Activated naive CD8-positive, alpha-beta T cell (primary cell): ENCODE data around the gene LRP1.

Experiments used
- H3K27ac Mint-ChIP-seq: one replicate; pipeline ENCODE4 v1.8.0; 2021; ENCODE audit warnings: mixed read lengths
- H3K27me3 Mint-ChIP-seq: one replicate; pipeline ENCODE4 v1.8.0; 2021; ENCODE audit warnings: mixed read lengths
- H3K36me3 Mint-ChIP-seq: one replicate; pipeline ENCODE4 v1.8.0; 2021; ENCODE audit warnings: mixed read lengths
- H3K4me1 Mint-ChIP-seq: one replicate; pipeline ENCODE4 v1.8.0; 2021; ENCODE audit warnings: low read depth, mixed read lengths
- H3K4me3 Mint-ChIP-seq: one replicate; pipeline ENCODE4 v1.8.0; 2021; ENCODE audit warnings: mild to moderate bottlenecking, mixed read lengths
- H3K9me3 Mint-ChIP-seq: one replicate; pipeline ENCODE4 v1.8.0; 2021; ENCODE audit warnings: low read depth, mixed read lengths

Gene LRP1

GRCh38 chr12:57091638-57092528, 36.4 kb upstream of the LRP1 start:
- Mint-ChIP-seq H3K27me3 (no peaks in the 10 kb centered on the region), H3K36me3 (peaks cover 3% of the 10 kb centered on the region), H3K4me3 (peak overlapping the region; percentile 95), H3K9me3 (no peaks in the 10 kb centered on the region), H3K27ac (peak overlapping the region; percentile 83), H3K4me1 (peaks cover 53% of the 10 kb centered on the region)

GRCh38 chr12:57092529-57092862, 35.8 kb upstream of the LRP1 start:
- Mint-ChIP-seq H3K4me3 (peak overlapping the region; percentile 74), H3K36me3 (peaks cover 3% of the 10 kb centered on the region), H3K27ac (peak overlapping the region; percentile 83), H3K4me1 (peaks cover 53% of the 10 kb centered on the region), H3K27me3 (no peaks in the 10 kb centered on the region), H3K9me3 (no peaks in the 10 kb centered on the region)

DNA sequence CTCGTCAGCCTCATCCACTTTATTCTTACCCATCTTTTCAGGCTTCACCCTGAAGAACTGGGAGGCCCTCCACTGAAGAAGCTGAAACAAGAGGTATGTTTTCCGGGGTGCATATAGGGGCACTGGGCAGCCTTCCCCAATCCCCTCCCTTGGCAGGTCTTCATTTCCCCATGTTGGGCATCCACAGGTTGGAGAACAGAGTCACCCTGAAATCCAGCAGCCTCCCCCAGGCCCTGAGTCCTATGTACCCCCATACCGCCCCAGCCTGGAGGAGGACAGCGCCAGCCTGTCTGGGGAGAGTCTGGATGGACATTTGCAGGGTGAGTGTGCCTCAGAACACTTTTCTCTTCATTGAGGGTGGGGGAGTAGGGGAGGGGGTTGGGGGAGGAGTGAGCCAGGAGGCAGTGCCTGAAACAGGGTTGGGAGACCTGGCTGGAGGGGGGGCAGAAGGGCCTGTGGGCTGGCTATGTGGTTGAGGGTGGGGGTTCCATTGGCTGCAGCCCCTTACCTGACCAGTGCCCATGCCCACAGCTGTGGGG, 35.3 kb upstream of the LRP1 start:
- Mint-ChIP-seq H3K36me3 (peaks cover 3% of the 10 kb centered on the region), H3K4me3 (peak overlapping the region; percentile 80), H3K27ac (peak overlapping the region; percentile 83), H3K4me1 (peaks cover 51% of the 10 kb centered on the region), H3K9me3 (no peaks in the 10 kb centered on the region), H3K27me3 (no peaks in the 10 kb centered on the region)

DNA sequence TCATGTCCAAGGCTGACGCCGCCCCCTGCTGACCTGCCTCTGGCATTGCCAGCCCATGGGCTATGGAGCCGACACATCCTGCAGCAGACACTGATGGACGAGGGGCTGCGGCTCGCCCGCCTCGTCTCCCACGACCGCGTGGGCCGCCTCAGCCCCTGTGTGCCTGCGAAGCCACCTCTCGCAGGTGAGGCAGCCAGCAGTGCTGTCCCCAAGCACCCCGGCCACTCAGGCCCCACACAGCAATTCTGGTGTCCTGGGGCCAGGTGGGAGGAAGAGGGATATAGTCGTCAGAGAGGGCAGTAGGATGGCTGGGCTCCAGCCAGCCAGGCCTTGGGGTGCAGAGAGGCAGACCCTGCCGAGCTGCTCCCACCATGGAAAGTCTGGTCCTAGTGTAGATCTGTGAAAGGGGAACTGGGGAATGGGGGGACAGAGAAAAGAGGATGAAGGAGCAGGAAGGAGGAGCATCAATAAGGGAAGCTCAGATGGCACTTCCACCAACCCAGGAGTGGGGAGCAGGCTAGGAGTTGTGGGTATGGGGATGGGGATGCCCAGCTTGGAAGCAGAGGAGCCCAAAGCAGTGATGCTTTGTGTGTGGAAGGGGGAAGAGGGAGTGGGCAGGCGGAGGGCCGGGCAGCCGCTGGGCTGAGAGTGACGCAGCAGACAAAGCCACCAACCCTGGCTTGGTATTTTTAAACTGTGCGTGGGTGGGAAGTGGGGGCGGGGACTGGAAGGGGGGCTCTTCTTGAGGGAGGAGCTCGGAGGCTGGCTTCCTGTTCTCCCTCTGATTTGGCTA, 34.7 kb upstream of the LRP1 start:
- H3K4me1 Mint-ChIP-seq: peaks cover 52% of the 10 kb centered on the region
- H3K27ac Mint-ChIP-seq: peak overlapping the region; percentile 87
- no peaks in the 10 kb centered on the region for H3K27me3 Mint-ChIP-seq
- H3K36me3 Mint-ChIP-seq: peaks cover 3% of the 10 kb centered on the region
- H3K4me3 Mint-ChIP-seq: peak overlapping the region; percentile 80
- no peaks in the 10 kb centered on the region for H3K9me3 Mint-ChIP-seq

GRCh38 chr12:57094208-57095160, 33.8 kb upstream of the LRP1 start:
- Mint-ChIP-seq H3K27ac (peak overlapping the region; percentile 68), H3K27me3 (no peaks in the 10 kb centered on the region), H3K36me3 (peaks cover 3% of the 10 kb centered on the region), H3K4me1 (peaks cover 54% of the 10 kb centered on the region), H3K4me3 (peak overlapping the region; percentile 57), H3K9me3 (no peaks in the 10 kb centered on the region)

- peaks cover 57% of the 10 kb centered on the region for H3K4me1 Mint-ChIP-seq
Observed at GRCh38 chr12:57095440-57095839, 32.8 kb upstream of the LRP1 start.

DNA sequence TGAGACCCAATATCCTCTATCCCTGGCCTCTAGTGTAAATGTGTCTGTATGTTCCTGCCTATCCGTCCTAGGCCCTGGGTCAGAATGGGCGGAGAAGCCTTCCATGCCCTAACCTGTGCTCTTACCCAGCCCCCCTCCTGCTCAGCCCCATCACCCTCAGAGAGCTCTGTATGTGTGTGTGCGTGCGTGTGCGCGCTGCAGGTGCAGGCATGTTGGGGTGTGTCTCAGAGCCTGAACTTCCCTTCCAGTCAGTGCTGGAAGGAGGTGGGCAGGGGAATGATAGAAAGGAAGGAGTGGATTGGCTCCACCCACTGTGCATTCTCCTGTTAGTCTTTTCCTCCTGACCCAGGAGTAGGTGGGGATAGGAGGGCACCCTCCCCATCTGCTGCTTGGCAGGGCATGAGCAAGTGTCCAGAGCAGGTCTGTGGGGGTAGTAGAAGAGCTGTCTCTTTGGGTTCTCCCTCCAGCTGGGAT, 32.1 kb upstream of the LRP1 start:
- H3K4me3 Mint-ChIP-seq: no peak overlapping the region
- peaks cover 56% of the 10 kb centered on the region for H3K4me1 Mint-ChIP-seq
- no peaks in the 10 kb centered on the region for H3K27me3 Mint-ChIP-seq
- peaks cover 3% of the 10 kb centered on the region for H3K36me3 Mint-ChIP-seq
- H3K27ac Mint-ChIP-seq: peak overlapping the region; percentile 80
- H3K9me3 Mint-ChIP-seq: no peaks in the 10 kb centered on the region

More at GRCh38 chr12:57095440-57095839, 32.8 kb upstream of the LRP1 start:
- Mint-ChIP-seq H3K4me3 (no peak overlapping the region), H3K27me3 (no peaks in the 10 kb centered on the region), H3K9me3 (no peaks in the 10 kb centered on the region), H3K36me3 (peaks cover 3% of the 10 kb centered on the region), H3K27ac (peak overlapping the region; percentile 80)

- H3K36me3 Mint-ChIP-seq: peaks cover 3% of the 10 kb centered on the region
- no peaks in the 10 kb centered on the region for H3K9me3 Mint-ChIP-seq
- peaks cover 56% of the 10 kb centered on the region for H3K4me1 Mint-ChIP-seq
- peak overlapping the region; percentile 74 for H3K27ac Mint-ChIP-seq
- H3K4me3 Mint-ChIP-seq: no peak overlapping the region
- H3K27me3 Mint-ChIP-seq: no peaks in the 10 kb centered on the region
Observed at GRCh38 chr12:57096748-57097553, 31.3 kb upstream of the LRP1 start.

DNA sequence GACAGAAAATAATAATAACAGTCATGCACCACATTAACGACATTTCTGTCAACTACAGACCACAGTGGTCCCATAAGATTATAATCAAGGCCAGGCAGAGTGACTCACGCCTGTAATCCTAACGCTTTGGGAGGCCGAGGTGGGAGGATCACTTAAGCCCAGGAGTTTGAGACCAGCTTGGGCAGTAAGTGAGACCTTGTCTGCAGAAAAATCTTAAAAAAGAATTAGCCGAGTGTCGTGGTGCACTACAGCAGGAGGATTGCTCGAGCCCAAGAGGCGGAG, 30.8 kb upstream of the LRP1 start:
- Mint-ChIP-seq H3K27me3 (no peaks in the 10 kb centered on the region), H3K27ac (peak overlapping the region; percentile 74)

DNA sequence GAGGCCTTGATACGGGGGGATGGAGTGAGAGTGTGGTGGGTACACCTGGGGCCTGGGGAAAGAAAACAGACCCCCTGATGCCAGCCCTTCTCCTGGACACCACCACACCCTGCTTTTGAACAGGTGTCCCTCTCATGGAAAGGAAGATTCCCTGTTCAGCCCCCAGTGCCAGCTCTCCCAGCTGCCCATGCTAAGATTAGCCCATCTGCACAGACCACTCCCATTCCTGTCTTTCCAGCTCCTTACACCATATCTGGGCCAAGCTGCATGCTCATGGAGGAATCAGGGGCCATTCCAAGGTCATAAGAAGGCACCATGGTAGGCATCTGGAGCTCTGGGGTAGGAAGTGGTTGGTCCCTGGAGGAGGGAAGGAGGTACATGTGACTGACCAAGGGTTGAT, 29.7 kb upstream of the LRP1 start:
- peaks cover 3% of the 10 kb centered on the region for H3K36me3 Mint-ChIP-seq
- peaks cover 55% of the 10 kb centered on the region for H3K4me1 Mint-ChIP-seq
- peak overlapping the region; percentile 86 for H3K27ac Mint-ChIP-seq
- H3K4me3 Mint-ChIP-seq: no peak overlapping the region
- no peaks in the 10 kb centered on the region for H3K9me3 Mint-ChIP-seq
- H3K27me3 Mint-ChIP-seq: no peaks in the 10 kb centered on the region

More for the DNA sequence above, 30.8 kb upstream of the LRP1 start:
- Mint-ChIP-seq H3K4me3 (no peak overlapping the region), H3K9me3 (no peaks in the 10 kb centered on the region), H3K36me3 (peaks cover 3% of the 10 kb centered on the region), H3K4me1 (peaks cover 57% of the 10 kb centered on the region)

DNA sequence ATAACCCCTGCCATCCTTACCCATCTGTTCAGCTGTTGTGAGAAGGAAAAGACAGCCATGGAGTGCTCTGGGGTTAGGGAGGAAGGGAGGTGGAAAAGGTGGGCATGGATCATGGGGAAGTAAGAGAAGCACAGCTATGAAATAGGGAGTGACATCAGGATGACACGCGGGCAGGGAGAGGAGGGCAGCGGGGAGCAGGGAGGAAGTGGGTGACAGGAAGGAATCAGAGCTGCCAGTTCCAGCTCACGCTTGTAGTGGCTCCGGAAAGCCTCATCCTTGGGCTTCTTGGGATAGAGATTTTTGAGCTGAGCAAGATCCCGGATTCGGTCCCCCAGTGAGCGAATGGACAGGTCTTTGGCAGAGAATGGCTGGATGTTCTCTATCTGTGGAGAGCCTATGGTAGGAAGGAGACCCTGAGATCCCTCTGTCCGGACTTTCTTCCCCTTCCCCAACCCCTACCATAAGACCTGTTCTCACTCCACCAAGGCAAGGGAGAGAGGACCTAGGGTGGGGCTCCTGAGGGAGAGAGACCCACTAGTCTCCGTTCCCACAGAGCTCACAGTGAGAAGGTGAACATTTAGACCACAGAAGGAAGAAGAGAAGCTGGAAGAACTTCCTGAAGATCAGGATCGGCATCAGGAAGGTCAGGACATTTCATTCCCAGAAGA, 29.1 kb upstream of the LRP1 start:
- H3K27ac Mint-ChIP-seq: peak overlapping the region; percentile 86
- peaks cover 58% of the 10 kb centered on the region for H3K4me1 Mint-ChIP-seq
- H3K36me3 Mint-ChIP-seq: peaks cover 3% of the 10 kb centered on the region
- no peaks in the 10 kb centered on the region for H3K9me3 Mint-ChIP-seq
- H3K27me3 Mint-ChIP-seq: no peaks in the 10 kb centered on the region
- H3K4me3 Mint-ChIP-seq: no peak overlapping the region

- H3K36me3 Mint-ChIP-seq: peaks cover 3% of the 10 kb centered on the region
- peak overlapping the region; percentile 86 for H3K27ac Mint-ChIP-seq
- H3K4me1 Mint-ChIP-seq: peaks cover 58% of the 10 kb centered on the region
- H3K27me3 Mint-ChIP-seq: no peaks in the 10 kb centered on the region
- no peak overlapping the region for H3K4me3 Mint-ChIP-seq
- no peaks in the 10 kb centered on the region for H3K9me3 Mint-ChIP-seq
Observed at GRCh38 chr12:57099766-57100165, 28.5 kb upstream of the LRP1 start.

- Mint-ChIP-seq H3K4me1 (peaks cover 62% of the 10 kb centered on the region), H3K36me3 (peaks cover under 1% of the 10 kb centered on the region), H3K4me3 (no peak overlapping the region), H3K27ac (peak overlapping the region; percentile 81), H3K27me3 (no peaks in the 10 kb centered on the region), H3K9me3 (no peaks in the 10 kb centered on the region)
Observed at GRCh38 chr12:57101892-57102695, 26.2 kb upstream of the LRP1 start.
